ENCODE measurements around the gene C19orf38.

The C19orf38 gene

GRCh38 chr19:10913716-10914340, 65.6 kb downstream of the C19orf38 start:
- no peak for DNase-seq

GRCh38 chr19:10915130-10916091, 67.2 kb downstream of the C19orf38 start:
- no peak for DNase-seq

- DNase-seq = no peak
These were observed 68.4 kb downstream of the C19orf38 start for GRCh38 chr19:10916602-10917001.

- no peak for DNase-seq
These were observed 70.1 kb downstream of the C19orf38 start for GRCh38 chr19:10918359-10918758.
